ENCODE data around the gene PEAR1.

The PEAR1 gene

GRCh38 chr1:156901966-156902915, 8.7 kb downstream of the PEAR1 start:
- Histone ChIP-seq H3K27me3 (ENCODE audit: low read depth, low read length) (peaks cover 21% of the 10 kb centered on the region), H3K36me3 (replicated peaks; ENCODE audit: low read depth, low read length) (no peaks in the 10 kb centered on the region), H2AFZ (ENCODE audit: low read depth, low read length) (no peak overlapping the region), H3K9ac (ENCODE audit: low read length) (no peak overlapping the region), H3K27ac (ENCODE audit: low read length) (no peak overlapping the region), H3K4me2 (ENCODE audit: low read length) (no peak overlapping the region), H3K4me1 (ENCODE audit: low read length) (peaks cover 20% of the 10 kb centered on the region), H3K79me2 (ENCODE audit: low read length) (no peaks in the 10 kb centered on the region), H3K4me3 (ENCODE audit: low read length) (no peak overlapping the region), H3K9me3 (ENCODE audit: insufficient read depth, low read length) (no peaks in the 10 kb centered on the region), H4K20me1 (ENCODE audit: insufficient read depth, low read length) (no peaks in the 10 kb centered on the region)
- no peak for TF ChIP-seq CTCF (IDR thresholded peaks at IDR 0.05; ENCODE audit: low read depth, low read length)
- no peak for TF ChIP-seq EZH2phosphoT487 (IDR thresholded peaks at IDR 0.05; ENCODE audit: low read depth)

DNA sequence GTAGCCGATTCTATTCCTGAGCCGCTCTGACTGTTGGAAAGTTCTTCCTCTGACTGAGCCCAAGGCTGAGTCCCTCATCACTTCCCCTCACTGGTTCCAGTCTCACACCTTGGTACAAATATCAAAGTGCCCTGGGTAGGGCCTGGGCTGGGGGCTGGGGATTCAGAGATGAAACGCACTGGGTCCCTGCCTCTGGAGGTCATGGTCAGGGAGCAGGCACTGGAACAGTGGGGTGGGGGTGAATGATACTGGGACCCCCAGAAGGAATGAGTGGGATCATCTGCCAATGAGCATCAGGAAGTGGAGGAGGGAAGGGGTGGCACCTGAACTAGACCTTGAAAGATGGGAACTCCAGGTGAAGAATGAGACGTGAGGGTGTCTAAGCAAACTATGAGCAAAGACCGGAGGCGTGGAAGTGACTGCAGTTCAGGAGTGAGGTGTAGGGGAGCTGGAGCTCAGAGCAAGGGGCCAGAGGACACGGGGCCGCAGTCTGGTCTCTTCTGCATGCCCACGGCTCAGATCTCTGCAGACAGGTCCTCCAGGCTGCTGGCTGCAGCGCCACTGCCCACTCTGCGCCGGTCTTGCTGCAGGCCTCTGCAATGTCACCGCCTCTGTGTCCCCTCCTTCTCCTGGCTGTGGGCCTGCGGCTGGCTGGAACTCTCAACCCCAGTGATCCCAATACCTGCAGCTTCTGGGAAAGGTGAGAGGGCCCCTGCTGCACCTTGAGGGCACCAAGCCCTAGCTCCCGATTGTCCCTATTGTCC, 10.0 kb downstream of the PEAR1 start:
- Histone ChIP-seq H3K27me3 (ENCODE audit: low read depth, low read length) (peaks cover 17% of the 10 kb centered on the region), H3K4me1 (ENCODE audit: low read length) (peaks cover 24% of the 10 kb centered on the region), H3K9ac (ENCODE audit: low read length) (no peak overlapping the region), H3K79me2 (ENCODE audit: low read length) (no peaks in the 10 kb centered on the region), H3K4me2 (ENCODE audit: low read length) (no peak overlapping the region), H3K4me3 (ENCODE audit: low read length) (no peak overlapping the region), H4K20me1 (ENCODE audit: insufficient read depth, low read length) (no peaks in the 10 kb centered on the region), H3K27ac (ENCODE audit: low read length) (no peak overlapping the region), H2AFZ (ENCODE audit: low read depth, low read length) (no peak overlapping the region), H3K36me3 (replicated peaks; ENCODE audit: low read depth, low read length) (no peaks in the 10 kb centered on the region), H3K9me3 (ENCODE audit: insufficient read depth, low read length) (no peaks in the 10 kb centered on the region)
- TF ChIP-seq EZH2phosphoT487 (IDR thresholded peaks at IDR 0.05; ENCODE audit: low read depth) (no peak), CTCF (IDR thresholded peaks at IDR 0.05; ENCODE audit: low read depth, low read length) (no peak)

DNA sequence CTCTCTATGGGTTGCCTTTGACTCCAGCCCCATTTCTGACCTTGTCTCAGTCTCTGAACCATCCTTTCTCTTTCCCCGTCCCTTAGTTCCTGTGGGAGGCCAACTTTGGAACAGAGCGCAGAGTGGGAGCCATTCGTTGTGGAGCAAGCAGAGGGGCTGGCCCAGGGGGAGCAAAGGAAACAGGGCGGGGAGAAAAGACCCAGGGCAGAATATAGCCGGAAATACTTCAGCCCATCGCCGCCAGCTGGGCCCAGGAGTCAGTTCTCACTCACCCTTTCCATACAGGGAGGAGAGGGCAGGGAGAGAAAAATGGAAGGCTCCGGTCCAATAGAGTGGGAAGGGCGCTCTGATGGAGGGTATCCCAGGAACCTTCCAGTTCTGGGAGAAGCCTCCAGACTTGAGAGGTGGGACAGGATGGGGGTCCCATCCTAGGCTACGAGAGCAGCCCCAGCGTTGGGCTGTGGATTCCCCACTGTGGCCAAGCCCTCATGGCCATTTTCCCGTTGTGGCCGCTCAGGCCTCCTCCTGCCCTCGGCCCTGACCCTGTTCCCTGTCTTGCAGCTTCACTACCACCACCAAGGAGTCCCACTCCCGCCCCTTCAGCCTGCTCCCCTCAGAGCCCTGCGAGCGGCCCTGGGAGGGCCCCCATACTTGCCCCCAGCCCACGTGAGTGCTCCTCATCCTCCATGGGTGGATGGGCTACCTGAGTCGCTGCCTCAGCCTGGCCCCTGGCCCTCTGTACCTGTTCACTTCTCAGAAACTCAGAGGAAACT, 10.9 kb downstream of the PEAR1 start:
- H3K4me3 ChIP-seq (ENCODE audit: low read length), result no peak overlapping the region
- no peaks in the 10 kb centered on the region for H3K36me3 ChIP-seq (replicated peaks; ENCODE audit: low read depth, low read length)
- no peaks in the 10 kb centered on the region for H3K79me2 ChIP-seq (ENCODE audit: low read length)
- no peak overlapping the region for H3K4me2 ChIP-seq (ENCODE audit: low read length)
- H3K9me3 ChIP-seq (ENCODE audit: insufficient read depth, low read length), result no peaks in the 10 kb centered on the region
- TF ChIP-seq EZH2phosphoT487 (IDR thresholded peaks at IDR 0.05; ENCODE audit: low read depth) (no peak), CTCF (IDR thresholded peaks at IDR 0.05; ENCODE audit: low read depth, low read length) (no peak)
- H3K4me1 ChIP-seq (ENCODE audit: low read length), result peaks cover 23% of the 10 kb centered on the region
- no peak overlapping the region for H2AFZ ChIP-seq (ENCODE audit: low read depth, low read length)
- H3K9ac ChIP-seq (ENCODE audit: low read length), result no peak overlapping the region
- no peak overlapping the region for H3K27ac ChIP-seq (ENCODE audit: low read length)
- no peaks in the 10 kb centered on the region for H4K20me1 ChIP-seq (ENCODE audit: insufficient read depth, low read length)
- H3K27me3 ChIP-seq (ENCODE audit: low read depth, low read length), result peaks cover 10% of the 10 kb centered on the region
